ENCODE results near the gene BCL7C.

DNA sequence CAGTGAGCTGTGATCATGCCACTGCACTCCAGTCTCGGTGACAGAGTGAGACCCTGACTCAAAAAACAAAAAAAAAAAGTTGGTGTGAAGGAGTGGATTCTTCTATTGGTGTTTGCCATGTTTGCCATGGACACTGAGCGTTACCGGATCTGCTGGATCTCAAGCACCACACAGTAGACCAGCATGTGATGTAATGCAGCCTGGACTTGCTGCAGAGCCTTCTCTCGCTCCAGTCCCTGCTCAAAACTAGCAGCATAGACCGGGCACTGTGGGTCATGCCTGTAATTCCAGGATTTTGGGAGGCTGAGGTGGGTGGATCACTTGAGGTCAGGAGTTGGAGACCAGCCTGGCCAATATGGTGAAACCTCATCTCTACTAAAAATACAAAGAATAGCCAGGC, 50.4 kb downstream of the BCL7C start:
- TF ChIP-seq CTCF (IDR thresholded peaks at IDR 0.05; ENCODE audit: low read length) (no peak), EZH2 (optimal IDR thresholded peaks at IDR 0.05; ENCODE audit: low read depth, low read length) (no peak), EZH2phosphoT487 (IDR thresholded peaks at IDR 0.05; ENCODE audit: low read length) (no peak)

All from MM.1S (cell line).